ENCODE results near the gene RGS7.
"Not testable (repeated sequence)": the region's sequence is repeated elsewhere in the genome, so short reads cannot be mapped to it uniquely, and the experiment has no call there.

RGS7 gene

GRCh38 chr1:240737766-240738265 lies 619.2 kb downstream of the RGS7 start:
- Histone ChIP-seq H2AK5ac (ENCODE audit: low read length) (no peak overlapping the region), H3K9ac (ENCODE audit: low read length) (no peak overlapping the region), H2BK15ac (replicated peaks; ENCODE audit: low read depth) (no peak overlapping the region), H3K4me3 (ENCODE audit: low read length) (no peak overlapping the region), H3K36me3 (ENCODE audit: control insufficient read depth, insufficient read depth, low read length) (no peaks in the 10 kb centered on the region), H4K5ac (ENCODE audit: low read length) (no peak overlapping the region), H3K79me1 (ENCODE audit: low read length) (no peaks in the 10 kb centered on the region), H3K27ac (ENCODE audit: low read depth, low read length) (no peak overlapping the region), H2BK5ac (ENCODE audit: low read length) (no peak overlapping the region), H3K79me2 (ENCODE audit: control insufficient read depth, insufficient read depth, low read length) (no peaks in the 10 kb centered on the region), H4K8ac (ENCODE audit: low read depth, low read length) (no peak overlapping the region), H3K18ac (ENCODE audit: low read length) (no peak overlapping the region), H2BK120ac (ENCODE audit: low read depth, low read length) (no peak overlapping the region), H3K27me3 (ENCODE audit: insufficient read depth, low read length, poor library complexity) (no peaks in the 10 kb centered on the region), H3K23ac (ENCODE audit: low read length) (no peak overlapping the region), H3K56ac (ENCODE audit: low read length) (no peak overlapping the region), H3K4me2 (ENCODE audit: low read length) (no peak overlapping the region), H3K4me1 (ENCODE audit: control insufficient read depth, low read depth, low read length) (no peaks in the 10 kb centered on the region), H3K4ac (ENCODE audit: low read depth, low read length) (no peak overlapping the region)
- WGBS (ENCODE audit: extremely low coverage, insufficient coverage, low lambda C conversion rate): no CpG with 5 or more reads among the region's 6 CpGs
- DNase-seq: no peak

- H2BK120ac ChIP-seq (ENCODE audit: low read depth, low read length): no peak overlapping the region
- no peak overlapping the region for H2BK5ac ChIP-seq (ENCODE audit: low read length)
- H3K4me3 ChIP-seq (ENCODE audit: low read length): no peak overlapping the region
- no peak overlapping the region for H3K27ac ChIP-seq (ENCODE audit: low read depth, low read length)
- no peaks in the 10 kb centered on the region for H3K79me2 ChIP-seq (ENCODE audit: control insufficient read depth, insufficient read depth, low read length)
- no peak overlapping the region for H2BK15ac ChIP-seq (replicated peaks; ENCODE audit: low read depth)
- H3K9ac ChIP-seq (ENCODE audit: low read length): no peak overlapping the region
- no peaks in the 10 kb centered on the region for H3K79me1 ChIP-seq (ENCODE audit: low read length)
- H3K23ac ChIP-seq (ENCODE audit: low read length): no peak overlapping the region
- no peak overlapping the region for H4K5ac ChIP-seq (ENCODE audit: low read length)
- no peaks in the 10 kb centered on the region for H3K36me3 ChIP-seq (ENCODE audit: control insufficient read depth, insufficient read depth, low read length)
- no peak overlapping the region for H3K4ac ChIP-seq (ENCODE audit: low read depth, low read length)
- no peak overlapping the region for H2AK5ac ChIP-seq (ENCODE audit: low read length)
- no CpG with 5 or more reads among the region's 4 CpGs for WGBS (ENCODE audit: extremely low coverage, insufficient coverage, low lambda C conversion rate)
- no peak for DNase-seq
- H3K56ac ChIP-seq (ENCODE audit: low read length): no peak overlapping the region
- no peaks in the 10 kb centered on the region for H3K4me1 ChIP-seq (ENCODE audit: control insufficient read depth, low read depth, low read length)
- no peak overlapping the region for H3K18ac ChIP-seq (ENCODE audit: low read length)
- no peaks in the 10 kb centered on the region for H3K27me3 ChIP-seq (ENCODE audit: insufficient read depth, low read length, poor library complexity)
- no peak overlapping the region for H3K4me2 ChIP-seq (ENCODE audit: low read length)
- no peak overlapping the region for H4K8ac ChIP-seq (ENCODE audit: low read depth, low read length)
These were observed 619.7 kb downstream of the RGS7 start for GRCh38 chr1:240737298-240737697.

GRCh38 chr1:240734705-240735104 lies 622.3 kb downstream of the RGS7 start:
- H4K5ac ChIP-seq (ENCODE audit: low read length); H3K4ac ChIP-seq (ENCODE audit: low read depth, low read length): not testable (repeated sequence)

GRCh38 chr1:240734001-240734400 lies 623.0 kb downstream of the RGS7 start:
- Histone ChIP-seq H4K8ac (ENCODE audit: low read depth, low read length) (no peak overlapping the region), H3K4ac (ENCODE audit: low read depth, low read length) (no peak overlapping the region), H2BK15ac (replicated peaks; ENCODE audit: low read depth) (no peak overlapping the region), H2BK120ac (ENCODE audit: low read depth, low read length) (no peak overlapping the region), H3K27me3 (ENCODE audit: insufficient read depth, low read length, poor library complexity) (no peaks in the 10 kb centered on the region), H3K79me1 (ENCODE audit: low read length) (no peaks in the 10 kb centered on the region), H2BK5ac (ENCODE audit: low read length) (no peak overlapping the region), H3K27ac (ENCODE audit: low read depth, low read length) (no peak overlapping the region), H3K23ac (ENCODE audit: low read length) (no peak overlapping the region), H3K4me3 (ENCODE audit: low read length) (no peak overlapping the region), H4K5ac (ENCODE audit: low read length) (no peak overlapping the region), H3K18ac (ENCODE audit: low read length) (no peak overlapping the region), H3K56ac (ENCODE audit: low read length) (no peak overlapping the region), H3K4me1 (ENCODE audit: control insufficient read depth, low read depth, low read length) (no peaks in the 10 kb centered on the region), H3K36me3 (ENCODE audit: control insufficient read depth, insufficient read depth, low read length) (no peaks in the 10 kb centered on the region), H3K79me2 (ENCODE audit: control insufficient read depth, insufficient read depth, low read length) (no peaks in the 10 kb centered on the region), H2AK5ac (ENCODE audit: low read length) (no peak overlapping the region), H3K9ac (ENCODE audit: low read length) (no peak overlapping the region), H3K4me2 (ENCODE audit: low read length) (no peak overlapping the region)
- DNase-seq: no peak
- no CpG with 5 or more reads among the region's 3 CpGs for WGBS (ENCODE audit: extremely low coverage, insufficient coverage, low lambda C conversion rate)

More at GRCh38 chr1:240734705-240735104, 622.3 kb downstream of the RGS7 start:
- not testable (repeated sequence) for H3K23ac ChIP-seq (ENCODE audit: low read length); DNase-seq; H3K36me3 ChIP-seq (ENCODE audit: control insufficient read depth, insufficient read depth, low read length); H3K9ac ChIP-seq (ENCODE audit: low read length); H3K27me3 ChIP-seq (ENCODE audit: insufficient read depth, low read length, poor library complexity); H2BK15ac ChIP-seq (replicated peaks; ENCODE audit: low read depth); H3K4me2 ChIP-seq (ENCODE audit: low read length); H3K79me1 ChIP-seq (ENCODE audit: low read length); H3K79me2 ChIP-seq (ENCODE audit: control insufficient read depth, insufficient read depth, low read length); H3K4me1 ChIP-seq (ENCODE audit: control insufficient read depth, low read depth, low read length); H2BK5ac ChIP-seq (ENCODE audit: low read length); H3K4me3 ChIP-seq (ENCODE audit: low read length); H2AK5ac ChIP-seq (ENCODE audit: low read length); H3K27ac ChIP-seq (ENCODE audit: low read depth, low read length); H4K8ac ChIP-seq (ENCODE audit: low read depth, low read length); H2BK120ac ChIP-seq (ENCODE audit: low read depth, low read length); H3K18ac ChIP-seq (ENCODE audit: low read length); H3K56ac ChIP-seq (ENCODE audit: low read length)
- WGBS (ENCODE audit: extremely low coverage, insufficient coverage, low lambda C conversion rate): no CpG with 5 or more reads among the region's 3 CpGs

GRCh38 chr1:240732390-240732789 lies 624.6 kb downstream of the RGS7 start:
- no peak overlapping the region for H4K5ac ChIP-seq (ENCODE audit: low read length)
- H3K27ac ChIP-seq (ENCODE audit: low read depth, low read length): no peak overlapping the region
- no peaks in the 10 kb centered on the region for H3K79me1 ChIP-seq (ENCODE audit: low read length)
- no peak overlapping the region for H3K4me2 ChIP-seq (ENCODE audit: low read length)
- H3K4ac ChIP-seq (ENCODE audit: low read depth, low read length): no peak overlapping the region
- no peak overlapping the region for H3K56ac ChIP-seq (ENCODE audit: low read length)
- H4K8ac ChIP-seq (ENCODE audit: low read depth, low read length): no peak overlapping the region
- no peaks in the 10 kb centered on the region for H3K4me1 ChIP-seq (ENCODE audit: control insufficient read depth, low read depth, low read length)
- H3K27me3 ChIP-seq (ENCODE audit: insufficient read depth, low read length, poor library complexity): no peaks in the 10 kb centered on the region
- no peaks in the 10 kb centered on the region for H3K36me3 ChIP-seq (ENCODE audit: control insufficient read depth, insufficient read depth, low read length)
- no peak overlapping the region for H3K9ac ChIP-seq (ENCODE audit: low read length)
- H3K79me2 ChIP-seq (ENCODE audit: control insufficient read depth, insufficient read depth, low read length): no peaks in the 10 kb centered on the region
- H3K18ac ChIP-seq (ENCODE audit: low read length): no peak overlapping the region
- no peak overlapping the region for H2BK120ac ChIP-seq (ENCODE audit: low read depth, low read length)
- no peak overlapping the region for H3K4me3 ChIP-seq (ENCODE audit: low read length)
- no CpG with 5 or more reads among the region's 5 CpGs for WGBS (ENCODE audit: extremely low coverage, insufficient coverage, low lambda C conversion rate)
- no peak overlapping the region for H2BK5ac ChIP-seq (ENCODE audit: low read length)
- H3K23ac ChIP-seq (ENCODE audit: low read length): no peak overlapping the region
- DNase-seq: peak; percentile 79
- no peak overlapping the region for H2BK15ac ChIP-seq (replicated peaks; ENCODE audit: low read depth)
- H2AK5ac ChIP-seq (ENCODE audit: low read length): no peak overlapping the region
